HepG2 (cell line): Measurements from ENCODE around the gene CR1. TPM values are rescaled to one million over a fixed set of nuclear protein-coding genes. Genes with fewer than 3 reads are reported as not detected.

Experiments used
- E2F2 ChIP-seq: sonication (generic); formaldehyde crosslinking; IDR thresholded peaks from 2 replicates; pipeline ENCODE4 v1.4.0; 2020; ENCODE audit warnings: missing genetic modification reagents, borderline replicate concordance
- HOMEZ ChIP-seq: IDR thresholded peaks from 2 replicates; pipeline ENCODE4 v1.6.1; 2016; ENCODE audit warnings: low read depth
- HOXD1 ChIP-seq: sonication (generic); formaldehyde crosslinking; IDR thresholded peaks from 2 replicates; pipeline ENCODE4 v1.5.0; 2020; ENCODE audit warnings: missing genetic modification reagents
- SP5 ChIP-seq: IDR thresholded peaks from 2 replicates; pipeline ENCODE4 v1.6.1; 2016; ENCODE audit warnings: low read depth, borderline replicate concordance
- TERF1 ChIP-seq: sonication (generic); formaldehyde crosslinking; IDR thresholded peaks from 2 replicates; pipeline ENCODE4 v1.8.0; 2022; ENCODE audit warnings: mild to moderate bottlenecking, missing genetic modification reagents, moderate library complexity
- ZBTB46 ChIP-seq: sonication (generic); formaldehyde crosslinking; IDR thresholded peaks from 2 replicates; pipeline ENCODE4 v1.4.0; 2020; ENCODE audit warnings: mild to moderate bottlenecking, missing genetic modification reagents, borderline replicate concordance
- ZC3H4 ChIP-seq: sonication (generic); formaldehyde crosslinking; IDR thresholded peaks from 2 replicates; pipeline ENCODE4 v1.4.0; 2020; ENCODE audit warnings: missing genetic modification reagents, borderline replicate concordance
- ZNF414 ChIP-seq: sonication (generic); formaldehyde crosslinking; IDR thresholded peaks from 2 replicates; pipeline ENCODE4 v1.5.0; 2020; ENCODE audit warnings: missing genetic modification reagents
- ZNF713 ChIP-seq: sonication (generic); formaldehyde crosslinking; IDR thresholded peaks from 2 replicates; pipeline ENCODE4 v1.4.0; 2020; ENCODE audit warnings: mild to moderate bottlenecking, missing genetic modification reagents
- polyA plus RNA-seq, 8 experiments: library from polyadenylated mRNA; depleted of rRNA in 3 of 8; stranded (reverse) in 7 of 8; unstranded in 1 of 8; fragments of >200 nt; fragmentation: Illumina TruSeq in 4 of 8; extraction: Trizol in 4 of 8; gene quantifications; 2 replicates each; pipeline versions ENCODE4 v1.2.1 to v1.2.3, GENCODE V29; 2011 to 2016; ENCODE audit warnings: low read depth in 4 of 8, missing spikeins in 1 of 8, mixed read lengths in 1 of 8; ENCODE audit not compliant: insufficient read depth in 1 of 8
- total RNA-seq, 5 experiments: library from RNA; depleted of rRNA; stranded (reverse); fragments of >200 nt; fragmentation: Illumina TruSeq; extraction: Trizol; gene quantifications; 2 replicates each; pipeline ENCODE4 v1.2.3, GENCODE V29; 2016; ENCODE audit warnings: low read depth in 1 of 5

The CR1 gene
- total and polyA plus RNA-seq, 2 of the 13 experiments (the other 11 are each of a cell fraction or from before 2014, with no cell fraction given): not detected

- TF ChIP-seq TERF1 (CRISPR knock-in tag) (no peak), ZBTB46 (CRISPR knock-in tag) (no peak), SP5 (CRISPR knock-in tag) (no peak), HOXD1 (CRISPR knock-in tag) (no peak), E2F2 (CRISPR knock-in tag) (no peak), ZNF414 (CRISPR knock-in tag) (no peak), ZC3H4 (CRISPR knock-in tag) (no peak), HOMEZ (no peak), ZNF713 (CRISPR knock-in tag) (no peak)
These were observed 33.4 kb upstream of the CR1 start (continued) for GRCh38 chr1:207462535-207462934.
